Astrocyte of the hippocampus (primary cell): ENCODE data around the gene FBXO38.

Experiments used
- DNase-seq: peaks from one replicate; pipeline ENCODE4 v3.0.0; 2011; ENCODE audit warnings: low read depth, low spot score

The FBXO38 gene

GRCh38 chr5:148474025-148474511 is 90.3 kb downstream of the FBXO38 start:
- peak; percentile 76 for DNase-seq

GRCh38 chr5:148476302-148476701 is 92.5 kb downstream of the FBXO38 start:
- DNase-seq = no peak

GRCh38 chr5:148477429-148477828 is 93.7 kb downstream of the FBXO38 start:
- DNase-seq = no peak

GRCh38 chr5:148482196-148482595 is 98.4 kb downstream of the FBXO38 start:
- no peak for DNase-seq

GRCh38 chr5:148482697-148483462 is 99.1 kb downstream of the FBXO38 start:
- DNase-seq = peak; percentile 36

GRCh38 chr5:148483750-148484149 is 100.0 kb downstream of the FBXO38 start:
- no peak for DNase-seq

- DNase-seq = no peak
Measured at GRCh38 chr5:148484651-148485050, 100.9 kb downstream of the FBXO38 start.

- DNase-seq = no peak
Measured at GRCh38 chr5:148486456-148486855, 102.7 kb downstream of the FBXO38 start.

GRCh38 chr5:148488757-148489156 is 105.0 kb downstream of the FBXO38 start:
- no peak for DNase-seq

- no peak for DNase-seq
Measured at GRCh38 chr5:148491015-148491792, 107.4 kb downstream of the FBXO38 start.

- no peak for DNase-seq
Measured at GRCh38 chr5:148491793-148492184, 108.0 kb downstream of the FBXO38 start.

- DNase-seq = no peak
Measured at GRCh38 chr5:148492351-148492750, 108.6 kb downstream of the FBXO38 start.
